Activated CD4-positive, alpha-beta T cell treated with anti-CD3 and anti-CD28 coated beads, Interleukin-2, amount 50 U/mL, for 24 hours (primary cell): Measurements from ENCODE around the gene ASB6.
"Not testable (repeated sequence)": the region's sequence is repeated elsewhere in the genome, so short reads cannot be mapped to it uniquely, and the experiment has no call there.

Source experiments
- DNase-seq, 2 donors: peaks; one replicate each; pipeline ENCODE4 v3.0.0-alpha.2; 2020; ENCODE audit warnings: low read depth in 1 of 2, low spot score in 1 of 2

Gene ASB6

DNA sequence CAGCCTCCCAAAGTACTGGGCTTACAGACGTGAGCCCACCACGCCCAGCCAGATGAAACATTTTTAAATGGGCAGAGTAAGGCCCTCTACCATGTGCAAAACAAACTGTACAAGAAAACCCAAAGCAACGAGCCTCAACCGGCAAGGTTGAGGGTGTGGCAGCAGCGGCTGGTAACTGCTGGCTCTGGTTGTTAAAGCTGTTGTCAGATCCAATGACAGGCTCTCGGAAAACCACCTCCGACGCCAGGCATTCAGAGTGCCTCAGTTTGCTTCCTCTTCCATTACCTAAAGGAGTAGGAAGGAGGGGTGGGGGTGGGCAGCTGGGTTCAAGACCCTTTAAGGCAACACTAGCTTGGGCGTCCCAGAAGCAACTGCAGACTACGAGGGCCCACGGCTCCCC is 2.4 kb upstream of the ASB6 start:
- no peak for DNase-seq

DNA sequence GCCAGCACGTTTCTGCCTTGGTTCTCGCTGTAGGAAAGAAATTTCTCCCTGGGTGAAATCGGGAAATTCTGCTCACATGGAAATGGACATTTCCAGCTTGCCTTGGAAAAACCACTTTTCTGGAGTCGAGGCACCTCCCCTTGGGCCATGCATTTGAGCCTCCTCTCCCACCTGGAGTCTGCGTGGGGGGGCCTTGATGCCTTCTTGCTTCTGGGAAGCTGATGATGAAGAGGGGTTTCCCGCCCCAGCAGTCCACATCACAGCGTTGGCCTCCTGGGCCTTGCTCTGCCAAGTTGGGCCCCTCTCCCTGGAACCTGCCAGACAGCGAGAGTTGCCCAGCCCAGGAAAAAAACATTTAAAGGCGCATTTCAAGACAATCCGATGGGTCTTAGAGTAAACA is 1.8 kb upstream of the ASB6 start:
- no peak for DNase-seq

DNA sequence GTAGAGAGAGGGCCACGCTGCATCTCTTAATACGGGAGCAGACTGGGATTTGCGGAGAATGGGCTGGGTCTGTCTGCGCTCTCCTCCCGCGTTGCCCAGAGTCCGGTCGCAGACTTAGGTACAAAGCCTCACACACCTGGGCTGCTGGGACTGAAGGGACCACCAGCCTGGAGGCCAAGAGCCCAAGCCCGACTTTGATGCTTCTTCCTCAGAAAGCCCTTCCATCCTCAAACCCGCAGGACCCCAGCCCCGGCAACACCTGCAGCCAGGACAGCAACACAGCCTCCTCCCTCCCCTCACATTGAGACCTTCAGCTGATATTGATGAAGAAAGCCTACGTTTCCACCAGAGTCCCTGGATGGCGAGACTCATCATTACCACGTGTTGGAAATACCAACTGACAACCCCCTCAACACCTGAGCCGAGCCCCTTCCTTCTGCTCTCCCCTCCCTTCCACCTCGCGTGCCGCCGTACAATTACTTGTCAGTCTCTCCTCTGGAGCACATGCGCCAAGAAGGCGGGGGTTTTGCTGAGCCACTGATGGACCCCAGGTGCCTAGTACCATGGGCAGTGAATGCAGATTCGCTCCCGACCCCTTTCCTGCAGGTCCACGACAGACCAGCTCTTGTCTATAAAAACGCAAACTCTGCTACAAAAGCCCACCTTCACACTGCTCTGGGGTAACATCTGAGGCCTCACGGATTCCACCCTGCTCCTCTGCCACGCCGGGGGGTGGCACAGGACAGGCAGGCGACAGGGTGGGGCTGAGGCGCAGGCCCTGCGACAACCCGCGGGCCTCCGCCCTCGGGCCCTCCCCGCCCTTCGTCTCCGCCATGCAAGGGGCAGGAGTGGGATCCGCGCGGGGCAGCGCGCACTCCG is 841 bp downstream of the ASB6 start:
- no peak for DNase-seq

DNA sequence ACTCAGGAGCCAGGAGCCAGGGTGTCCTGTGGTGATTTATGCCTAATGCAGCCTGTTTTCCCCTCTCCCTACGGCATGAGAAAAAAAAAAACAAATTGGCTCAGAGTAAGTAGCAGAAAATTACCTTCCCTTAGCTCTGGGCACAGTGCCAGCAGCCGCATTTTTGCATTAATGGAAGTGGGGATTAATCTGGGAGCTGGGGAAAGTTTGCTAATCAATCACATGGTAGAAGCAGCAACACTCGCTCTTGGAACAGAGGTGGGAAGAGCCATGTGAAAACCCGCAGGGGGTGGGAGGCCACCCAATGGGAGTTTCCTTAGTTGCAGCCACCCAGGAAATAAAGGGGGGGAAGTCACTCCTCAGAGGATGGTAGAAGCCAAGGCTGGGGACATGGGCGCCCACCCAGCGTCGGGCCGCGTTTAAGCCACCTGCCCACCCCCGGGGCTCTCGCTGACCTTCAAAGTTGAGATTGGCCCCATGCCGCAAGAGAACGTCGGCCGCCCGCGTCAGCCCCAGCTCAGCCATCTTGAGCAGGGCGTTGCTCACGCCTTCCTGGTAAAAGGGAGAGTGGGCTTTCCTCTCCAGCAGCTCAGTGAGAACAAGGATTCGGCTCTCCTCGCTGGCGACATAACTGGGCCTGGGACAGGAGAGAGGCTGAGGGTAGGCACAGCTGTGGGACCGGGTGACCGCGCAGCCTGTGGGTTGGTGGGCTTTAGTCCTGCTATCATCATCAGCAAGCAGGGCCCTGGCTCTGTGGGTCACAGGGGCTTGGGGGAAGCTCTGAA is 1.7 kb downstream of the ASB6 start:
- DNase-seq: no peak

DNA sequence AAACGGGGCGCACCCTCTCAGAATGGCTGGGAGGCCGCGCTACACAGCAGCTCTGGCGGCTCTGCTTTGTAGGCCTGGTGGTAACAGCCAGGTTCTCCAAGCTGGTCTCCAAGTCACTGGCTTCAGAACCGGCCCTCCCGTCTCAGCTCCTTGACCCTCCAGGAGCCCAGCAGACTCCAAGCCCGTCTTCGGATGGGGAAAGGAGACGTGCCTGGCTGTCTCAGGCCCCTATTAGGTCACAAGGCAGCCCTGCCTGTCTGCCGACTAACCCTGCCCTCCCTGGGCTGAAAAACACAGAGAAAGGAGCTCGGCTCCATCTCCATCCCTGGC is 2.2 kb downstream of the ASB6 start:
- DNase-seq: no peak

DNA sequence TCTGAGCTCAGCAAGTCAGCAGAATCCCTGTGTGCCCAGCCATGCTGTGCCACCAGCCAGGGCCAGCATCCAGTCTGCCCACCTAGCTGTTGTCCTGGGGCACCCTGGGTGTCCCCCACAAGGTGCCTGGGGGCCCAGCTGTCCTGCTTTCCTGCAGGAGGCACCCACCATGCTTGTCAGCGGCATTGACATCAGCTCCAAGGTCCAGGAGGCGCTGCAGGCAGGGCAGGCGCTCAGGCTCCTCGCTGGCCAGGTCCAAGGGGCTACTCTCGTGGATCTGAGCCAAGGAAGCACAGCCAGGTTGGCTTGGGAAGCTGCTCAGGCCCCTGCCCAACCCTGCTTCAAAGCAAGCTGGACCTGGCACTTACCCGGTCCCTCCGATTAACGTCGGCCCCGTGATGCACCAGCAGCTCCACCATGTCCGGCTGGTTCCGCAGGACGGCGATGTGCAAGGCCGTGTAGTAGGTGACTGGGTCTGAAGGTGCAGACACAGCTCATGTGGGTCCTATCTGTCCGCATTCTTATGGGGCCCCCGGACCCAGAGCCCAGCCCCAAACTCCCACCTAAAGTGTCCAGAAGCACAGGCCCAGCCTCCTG is 2.8 kb downstream of the ASB6 start:
- DNase-seq: no peak

DNA sequence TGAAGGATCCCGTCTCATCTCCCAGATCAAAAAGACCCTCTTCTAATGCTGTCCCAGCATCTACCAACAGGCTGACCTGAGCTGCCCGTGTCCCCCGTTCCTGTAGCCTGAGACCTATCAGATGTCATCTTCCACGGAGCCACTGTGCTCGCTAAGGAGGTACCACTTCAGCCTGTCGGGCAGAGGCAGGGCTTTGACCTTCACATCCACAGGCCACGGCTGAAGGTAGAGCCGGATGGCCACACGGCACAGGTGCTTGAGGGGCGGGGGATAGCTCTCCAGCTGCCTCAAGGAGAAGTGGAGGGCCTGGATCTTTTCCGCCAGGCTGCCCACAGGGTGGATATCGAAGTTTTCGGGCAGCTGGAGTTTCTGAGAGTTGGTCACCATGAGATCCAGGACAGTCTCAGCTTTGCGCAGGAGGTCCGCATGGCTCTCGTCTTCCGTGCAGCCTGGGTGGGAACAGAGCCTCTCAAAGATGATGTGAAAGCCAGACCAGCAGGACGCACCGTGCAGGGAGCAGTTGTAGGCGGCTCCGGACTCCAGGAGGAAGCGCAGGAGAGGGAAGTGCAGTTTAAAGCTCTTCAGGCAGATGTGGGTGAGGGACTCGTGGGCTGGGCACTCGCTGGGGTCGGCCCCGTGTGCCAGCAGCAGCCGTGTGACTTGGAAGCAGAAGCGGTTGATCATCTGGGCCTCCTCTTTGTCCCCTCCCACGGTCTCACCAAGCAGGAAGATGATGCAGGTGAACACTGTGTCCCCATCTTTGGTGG is 4.1 kb downstream of the ASB6 start:
- no peak for DNase-seq

DNA sequence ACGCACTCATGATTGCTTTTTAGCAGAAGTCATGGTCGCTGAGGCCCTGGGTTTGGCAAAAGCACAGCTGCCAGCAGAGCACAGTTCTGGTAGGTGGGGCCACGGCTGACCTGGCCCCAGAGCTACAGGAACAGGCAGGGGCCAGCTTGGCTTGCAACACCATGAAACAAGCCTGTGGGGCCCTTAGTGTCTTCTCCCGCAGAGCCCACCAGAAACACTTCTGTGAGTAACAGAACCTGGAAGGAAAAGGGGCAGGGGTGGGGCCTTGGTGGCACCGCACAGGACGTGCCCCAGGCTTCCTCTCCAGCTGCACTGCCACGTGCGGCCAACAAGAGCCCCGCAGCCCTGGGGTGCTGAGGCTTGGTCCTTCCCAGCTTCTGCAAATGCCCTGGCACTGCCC is 4.8 kb downstream of the ASB6 start:
- DNase-seq: no peak

DNA sequence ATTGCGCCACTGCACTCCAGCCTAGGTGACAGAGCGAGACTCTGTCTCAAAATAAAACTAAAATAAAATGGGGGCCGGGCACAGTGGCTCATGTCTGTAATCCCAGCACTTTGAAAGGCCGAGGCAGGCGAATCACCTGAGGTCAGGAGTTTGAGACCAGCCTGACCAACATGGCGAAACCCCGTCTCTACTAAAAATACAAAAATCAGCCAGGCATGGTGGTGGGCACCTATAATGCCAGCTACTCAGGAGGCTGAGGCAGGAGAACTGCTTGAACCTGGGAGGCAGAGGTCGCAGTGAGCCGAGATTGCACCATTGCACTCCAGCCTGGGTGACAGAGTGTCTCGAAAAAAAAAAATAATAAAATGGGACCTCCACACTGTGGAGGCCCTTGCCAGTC is 5.6 kb downstream of the ASB6 start:
- DNase-seq: not testable (repeated sequence)

DNA sequence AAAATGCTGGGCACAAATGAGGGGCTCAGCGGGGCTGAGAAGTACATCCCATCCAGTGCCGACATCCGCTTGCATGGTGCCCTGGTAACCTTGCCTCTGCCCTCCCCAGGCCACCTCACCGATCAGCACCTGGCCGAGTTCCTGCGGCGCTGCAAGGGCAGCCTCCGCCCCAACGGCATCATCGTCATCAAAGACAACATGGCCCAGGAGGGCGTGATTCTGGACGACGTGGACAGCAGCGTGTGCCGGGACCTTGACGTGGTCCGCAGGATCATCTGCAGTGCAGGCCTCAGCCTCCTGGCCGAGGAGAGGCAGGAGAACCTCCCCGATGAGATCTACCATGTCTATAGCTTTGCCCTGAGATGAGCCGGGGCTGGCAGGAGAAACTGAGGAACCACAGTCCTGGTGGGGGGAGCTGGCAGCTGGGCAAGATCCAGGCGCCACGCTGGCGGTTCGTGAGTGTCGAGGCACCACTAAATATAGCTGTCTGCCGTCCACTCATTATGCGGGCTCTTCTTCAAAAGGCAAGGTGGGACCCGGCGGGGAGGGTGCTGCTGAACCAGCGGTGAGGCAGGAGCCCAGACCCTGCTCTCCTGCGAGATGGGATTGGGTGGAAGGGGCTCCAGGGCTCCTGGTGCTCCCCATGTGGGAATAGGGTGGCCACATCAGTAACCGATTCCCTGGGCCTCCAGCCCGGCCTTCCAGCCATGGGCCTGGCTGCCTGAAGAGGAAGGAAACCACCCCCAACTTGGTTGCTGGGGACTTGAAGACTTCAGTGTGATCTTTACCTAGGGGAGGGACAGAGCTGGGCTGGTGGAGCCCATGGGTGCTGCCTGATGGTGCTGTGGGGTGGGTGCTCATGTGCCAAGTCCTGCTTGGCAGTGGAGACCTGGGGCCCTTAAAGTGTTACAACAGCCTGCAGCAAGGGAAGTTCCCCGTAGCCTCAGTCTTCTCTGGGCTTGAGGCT is 6.6 kb downstream of the ASB6 start:
- DNase-seq: no peak

DNA sequence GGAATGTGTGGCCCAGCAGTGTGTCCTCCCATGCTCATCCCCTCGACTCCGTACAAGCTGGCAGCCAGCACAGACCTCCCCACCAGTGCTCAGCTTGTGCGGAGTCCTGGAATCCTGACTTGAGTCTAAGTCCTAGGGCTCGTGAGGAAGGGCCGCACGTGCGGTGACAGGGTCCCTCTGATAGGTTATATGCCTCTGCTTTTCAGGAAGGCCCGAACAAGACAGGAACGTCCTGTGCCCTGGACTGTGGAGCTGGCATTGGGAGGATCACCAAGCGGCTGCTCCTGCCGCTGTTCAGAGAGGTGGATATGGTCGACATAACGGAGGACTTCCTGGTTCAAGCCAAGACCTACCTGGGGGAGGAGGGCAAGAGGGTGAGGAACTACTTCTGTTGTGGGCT is 8.1 kb downstream of the ASB6 start:
- no peak for DNase-seq

DNA sequence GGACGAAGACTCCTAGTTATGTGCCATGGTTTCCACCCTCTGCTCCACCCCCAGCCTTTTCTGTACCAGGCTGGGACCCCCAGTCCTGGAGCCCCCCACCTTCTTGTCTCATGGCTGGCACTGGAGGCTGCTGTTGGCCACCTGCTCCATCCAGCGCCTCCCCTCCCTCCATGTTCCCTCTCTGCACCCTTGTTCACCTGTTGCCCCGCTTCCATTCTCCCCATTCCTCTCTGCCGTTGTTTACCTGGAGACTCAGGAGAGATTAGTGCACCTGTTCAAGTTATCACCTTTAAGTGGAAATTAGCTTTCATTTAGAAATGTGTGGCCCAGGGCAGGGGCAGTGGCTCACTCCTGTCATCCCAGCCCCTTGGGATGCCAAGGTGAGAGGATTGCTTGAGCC is 8.7 kb downstream of the ASB6 start:
- DNase-seq: no peak

DNA sequence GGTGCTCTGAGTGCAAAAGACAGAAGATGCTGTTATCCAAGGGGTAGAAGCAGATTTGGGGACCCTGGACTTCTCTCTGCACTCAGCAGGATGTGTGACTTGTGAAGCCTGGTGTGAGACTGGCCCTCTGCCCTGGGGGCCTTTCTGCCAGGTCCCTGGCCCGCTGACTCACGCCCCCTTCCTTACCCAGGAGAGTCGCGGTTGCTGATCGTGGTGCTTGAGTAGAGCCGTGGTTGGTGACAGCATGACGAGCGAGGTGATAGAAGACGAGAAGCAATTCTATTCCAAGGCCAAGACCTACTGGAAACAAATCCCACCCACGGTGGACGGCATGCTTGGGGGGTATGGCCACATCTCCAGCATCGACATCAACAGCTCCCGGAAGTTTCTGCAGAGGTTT is 9.5 kb downstream of the ASB6 start:
- no peak for DNase-seq

DNA sequence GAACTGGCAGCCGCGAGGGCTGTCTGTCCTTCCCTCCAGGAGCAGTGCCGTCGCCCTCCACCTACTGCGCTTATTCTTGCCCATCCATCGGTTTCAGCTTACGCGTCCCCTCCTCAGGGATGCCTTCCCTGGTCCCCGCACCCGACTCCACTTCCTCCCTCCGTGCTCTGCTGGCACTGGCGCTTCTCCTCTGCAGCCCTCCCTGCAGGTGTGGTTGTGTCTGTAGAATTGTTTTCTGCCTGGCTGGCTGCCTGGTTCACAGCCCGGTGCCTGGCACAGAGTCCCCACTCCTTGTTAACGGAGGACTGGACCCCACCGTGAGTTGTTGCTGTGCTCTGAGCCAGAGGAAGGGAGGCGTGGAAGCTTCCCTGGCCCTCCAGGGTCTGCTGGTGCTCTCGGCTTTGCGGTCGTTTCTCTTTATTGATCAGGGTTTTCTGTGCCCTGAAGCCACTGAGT is 10.2 kb downstream of the ASB6 start:
- no peak for DNase-seq

DNA sequence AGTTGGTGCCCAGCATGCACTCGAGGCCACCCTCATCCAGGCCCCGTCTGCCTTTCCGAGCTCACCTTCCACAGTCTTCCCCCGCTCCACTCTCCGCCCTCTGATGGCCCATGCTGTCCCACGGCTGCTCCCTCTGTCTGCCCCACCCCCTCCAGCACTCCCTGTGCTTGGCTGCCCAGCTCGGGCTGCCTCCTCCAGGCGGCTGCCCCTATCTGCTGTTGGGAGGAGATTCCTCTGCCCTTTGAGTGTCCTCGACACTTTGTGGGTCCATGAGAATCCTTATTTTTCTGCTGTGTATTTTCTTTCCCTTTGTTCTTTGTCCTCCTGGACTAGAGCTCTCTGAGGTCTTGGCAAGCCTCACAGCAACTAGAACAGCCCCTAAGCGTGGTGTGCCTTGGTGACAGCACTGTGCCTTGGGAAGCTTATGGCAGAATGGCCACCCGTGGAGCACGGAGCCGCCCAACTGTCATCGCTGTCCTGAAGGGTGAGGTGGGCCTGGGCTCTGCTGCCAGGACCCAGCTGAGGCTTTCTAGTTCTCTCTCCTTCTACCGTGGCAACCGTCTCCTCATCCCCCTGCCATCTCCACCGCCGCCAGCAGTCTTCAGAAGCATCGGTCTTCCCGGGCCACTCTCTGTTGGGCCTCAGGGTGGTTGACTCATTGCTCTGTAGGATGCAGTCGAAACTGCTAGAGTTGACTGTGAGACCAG is 10.8 kb downstream of the ASB6 start:
- no peak for DNase-seq

DNA sequence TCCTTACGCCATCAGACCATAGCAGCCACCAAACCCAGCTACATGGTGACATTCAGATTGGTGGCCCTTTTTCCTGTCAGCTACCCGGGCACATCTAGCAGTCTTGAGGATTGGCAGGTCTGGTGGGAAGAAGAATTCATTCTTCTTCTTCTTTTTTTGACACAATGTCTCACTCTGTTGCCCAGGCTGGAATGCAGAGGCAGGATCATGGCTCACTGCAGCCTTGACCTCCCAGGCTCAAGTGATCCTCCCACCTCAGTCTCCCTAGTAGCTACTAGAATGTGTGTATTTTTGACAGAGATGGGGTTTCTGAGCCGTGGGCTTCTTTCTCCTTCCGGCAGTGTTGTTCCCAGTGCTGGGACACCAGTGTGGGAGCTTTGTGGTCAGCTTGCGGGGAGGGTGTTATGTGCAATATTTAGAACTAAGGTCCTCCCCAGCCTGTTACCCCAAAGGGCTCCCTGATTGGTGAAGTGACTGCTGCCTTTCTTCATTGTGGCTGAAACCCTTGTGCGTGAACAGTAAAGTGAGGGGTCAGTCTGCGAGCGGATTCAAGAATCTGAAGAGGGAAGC is 12.6 kb downstream of the ASB6 start:
- no peak for DNase-seq

DNA sequence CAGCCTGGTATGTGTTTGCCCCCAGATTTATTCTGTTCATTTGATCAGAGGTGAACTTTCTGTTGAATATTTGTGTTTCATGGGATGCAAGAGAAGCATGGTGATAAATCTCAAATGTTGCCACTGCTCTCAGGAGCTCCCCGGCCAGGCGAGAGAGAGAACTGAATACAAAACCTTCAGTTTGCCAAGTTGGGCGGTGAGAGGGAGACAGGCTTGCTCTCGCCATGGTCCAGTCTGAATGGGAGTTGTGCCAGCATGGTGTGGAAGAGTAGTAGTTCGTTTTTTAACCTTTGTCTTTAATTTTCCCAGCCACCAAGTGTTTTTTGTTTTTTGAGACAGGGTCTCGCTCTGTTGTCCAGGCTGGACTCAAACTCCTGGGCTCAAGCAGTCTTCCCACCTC is 13.2 kb downstream of the ASB6 start:
- DNase-seq: no peak

DNA sequence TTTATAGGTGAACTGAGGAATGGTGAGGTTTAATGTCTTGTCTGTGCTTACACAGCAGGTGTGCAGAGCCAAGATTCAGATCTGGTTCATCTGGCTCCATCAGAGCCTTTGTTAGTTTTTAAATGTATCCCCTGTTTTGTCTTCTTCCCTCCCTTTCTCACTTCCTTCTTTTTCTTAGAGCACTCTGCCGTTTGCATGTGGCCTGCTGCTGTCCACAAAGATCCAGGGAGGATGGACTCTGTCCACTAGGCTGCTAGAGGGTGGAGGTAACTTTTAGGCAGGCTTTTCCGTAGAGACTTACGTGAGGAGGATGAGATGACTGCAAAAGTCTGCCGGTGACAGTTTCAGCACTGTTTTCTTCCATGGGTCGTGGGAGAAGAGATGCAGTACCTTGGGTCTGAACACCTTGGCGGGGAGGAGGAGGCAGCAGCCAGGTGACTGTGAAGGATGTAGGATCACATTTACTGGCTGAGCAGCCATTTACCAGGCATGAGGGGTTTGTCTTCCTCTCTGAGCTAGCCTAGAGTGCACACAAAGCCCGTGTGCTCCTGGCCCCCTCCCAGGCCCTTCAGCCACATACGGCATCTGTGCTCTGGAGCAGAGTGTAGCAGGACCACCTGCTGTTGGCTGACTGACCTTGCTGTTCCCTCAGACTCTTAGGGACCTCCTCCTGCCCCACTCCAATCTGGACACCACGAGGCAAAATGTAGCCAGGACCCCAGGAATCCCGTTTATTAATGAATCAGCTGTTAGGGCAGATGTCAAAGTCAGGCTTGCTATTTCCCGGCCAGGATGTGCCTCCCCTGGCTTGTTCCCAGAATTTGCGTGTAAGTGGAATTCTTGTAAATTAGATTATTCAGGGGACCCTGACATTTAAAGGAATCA is 14.2 kb downstream of the ASB6 start:
- DNase-seq: no peak
